GM23338 (cell line): ENCODE measurements around the gene DMTF1. TPM values are rescaled to one million over a fixed set of nuclear protein-coding genes. Genes with fewer than 3 reads are reported as not detected.

ENCODE experiments used
- ATAC-seq: fragments of 200-7000 bp; cut with Tn5 transposase; 3 replicates; pipeline ENCODE4 v1.9.1; 2020
- DNase-seq: peaks from one replicate; pipeline ENCODE4 v3.0.0-alpha.2; 2015; ENCODE audit warnings: low spot score
- H2AFZ ChIP-seq: fragments of 200-600 bp; sonication (generic); 2 replicates; pipeline ENCODE4 v1.8.0; 2016; ENCODE audit warnings: antibody characterized with exemption, mild to moderate bottlenecking, moderate library complexity
- H3F3A ChIP-seq: fragments of 200-600 bp; sonication (generic); replicated peaks from 2 replicates; pipeline ENCODE4 v1.8.0; 2017; ENCODE audit warnings: antibody characterized with exemption, mixed run types, low read depth
- H3K27ac ChIP-seq: fragments of 200-600 bp; sonication (generic); 2 replicates; pipeline ENCODE4 v1.6.1; 2016; ENCODE audit warnings: low read depth
- H3K27me3 ChIP-seq: fragments of 200-600 bp; sonication (generic); 2 replicates; pipeline ENCODE4 v1.8.0; 2016; ENCODE audit warnings: mild to moderate bottlenecking, mixed run types, moderate library complexity; ENCODE audit not compliant: insufficient read depth
- H3K36me3 ChIP-seq: fragments of 200-600 bp; sonication (generic); 2 replicates; pipeline ENCODE4 v1.8.0; 2016; ENCODE audit warnings: mild to moderate bottlenecking; ENCODE audit not compliant: insufficient read depth
- H3K4me1 ChIP-seq: fragments of 200-600 bp; sonication (generic); 2 replicates; pipeline ENCODE4 v1.8.0; 2016; ENCODE audit warnings: mild to moderate bottlenecking, moderate library complexity; ENCODE audit not compliant: insufficient read depth
- H3K4me2 ChIP-seq: fragments of 200-600 bp; sonication (generic); 2 replicates; pipeline ENCODE4 v1.7.1; 2017; ENCODE audit warnings: mixed run types
- H3K4me3 ChIP-seq: fragments of 200-600 bp; sonication (generic); 2 replicates; pipeline ENCODE4 v1.6.1; 2016; ENCODE audit warnings: mixed run types
- H3K79me2 ChIP-seq: fragments of 200-600 bp; sonication (generic); replicated peaks from 2 replicates; pipeline ENCODE4 v1.8.0; 2017; ENCODE audit warnings: mild to moderate bottlenecking; ENCODE audit not compliant: insufficient read depth
- H3K9me2 ChIP-seq: fragments of 200-600 bp; sonication (generic); 2 replicates; pipeline ENCODE4 v1.8.0; 2017; ENCODE audit not compliant: insufficient read depth
- H4K20me1 ChIP-seq: fragments of 200-600 bp; sonication (generic); replicated peaks from 2 replicates; pipeline ENCODE4 v1.8.0; 2017; ENCODE audit warnings: mild to moderate bottlenecking; ENCODE audit not compliant: insufficient read depth
- H3K27ac Mint-ChIP-seq: 2 replicates; pipeline ENCODE4 v1.8.0; 2020; ENCODE audit warnings: inconsistent platforms, mild to moderate bottlenecking, moderate library complexity, mixed read lengths
- H3K27me3 Mint-ChIP-seq: 3 replicates; pipeline ENCODE4 v1.8.0; 2022; ENCODE audit warnings: low read depth, mild to moderate bottlenecking, moderate library complexity, mixed read lengths, inconsistent platforms; ENCODE audit not compliant: insufficient read depth, poor library complexity
- H3K36me3 Mint-ChIP-seq: 3 replicates; pipeline ENCODE4 v1.8.0; 2021; ENCODE audit warnings: low read depth, mild to moderate bottlenecking, inconsistent platforms, moderate library complexity, mixed read lengths
- H3K4me1 Mint-ChIP-seq: 3 replicates; pipeline ENCODE4 v1.8.0; 2020; ENCODE audit warnings: mild to moderate bottlenecking, inconsistent platforms, mixed read lengths
- H3K4me3 Mint-ChIP-seq: 3 replicates; pipeline ENCODE4 v1.8.0; 2021; ENCODE audit warnings: moderate library complexity, mild to moderate bottlenecking, inconsistent platforms, mixed read lengths
- H3K9me3 Mint-ChIP-seq: 3 replicates; pipeline ENCODE4 v1.8.0; 2020; ENCODE audit warnings: moderate library complexity, mild to moderate bottlenecking, inconsistent platforms, mixed read lengths
- EZH2phosphoT487 ChIP-seq: fragments of 200-600 bp; sonication (generic); IDR thresholded peaks from one replicate; pipeline ENCODE4 v1.8.1; 2018; ENCODE audit warnings: antibody characterized with exemption; ENCODE audit not compliant: unreplicated experiment
- JUNB ChIP-seq: IDR thresholded peaks from one replicate; pipeline ENCODE4 v1.6.1; 2016; ENCODE audit warnings: antibody characterized with exemption; ENCODE audit not compliant: unreplicated experiment
- NANOG ChIP-seq: IDR thresholded peaks from 2 replicates; pipeline ENCODE4 v1.6.1; 2016; ENCODE audit warnings: antibody characterized with exemption, borderline replicate concordance
- POLR2AphosphoS5 ChIP-seq: IDR thresholded peaks from 2 replicates; pipeline ENCODE4 v1.6.1; 2016; ENCODE audit warnings: antibody characterized with exemption, low read depth
- STAT1 ChIP-seq: IDR thresholded peaks from one replicate; pipeline ENCODE4 v1.6.1; 2016; ENCODE audit warnings: antibody characterized with exemption; ENCODE audit not compliant: unreplicated experiment
- ZNF114 ChIP-seq: fragments of 250-450 bp; sonication (Bioruptor Pico); IDR thresholded peaks from 2 replicates; pipeline ENCODE4 v1.5.0; 2020; ENCODE audit warnings: mild to moderate bottlenecking, moderate library complexity
- ZNF331 ChIP-seq: fragments of 250-450 bp; sonication (Bioruptor Pico); IDR thresholded peaks from 2 replicates; pipeline ENCODE4 v1.5.0; 2020; ENCODE audit warnings: low read depth, mild to moderate bottlenecking, moderate library complexity
- polyA plus RNA-seq: library from polyadenylated mRNA; unstranded; fragments of >200 nt; fragmentation: Nextera tagmentation; extraction: Ambion mirVana; gene quantifications from 2 replicates; pipeline ENCODE4 v1.2.1, GENCODE V29; 2016
- total RNA-seq: library from RNA; depleted of rRNA; stranded (reverse); fragments of >200 nt; shearing (Covaris generic); gene quantifications from 2 replicates; pipeline ENCODE4 v1.2.3, GENCODE V29; 2014
- TF ChIP-seq, protein P1 (sequence below): IDR thresholded peaks from 2 replicates; pipeline ENCODE4 v1.6.1; 2016; ENCODE audit warnings: antibody characterized with exemption
- TF ChIP-seq, protein P2 (sequence below), 2 experiments: fragments of 200-600 bp in 1 of 2; sonication (generic) in 1 of 2; conservative IDR thresholded peaks; 2 replicates each; pipeline versions ENCODE4 v1.5.1 to v1.6.1; 2016 to 2017; ENCODE audit warnings: antibody characterized with exemption in 2 of 2, low read depth in 2 of 2, mild to moderate bottlenecking in 2 of 2, moderate library complexity in 1 of 2
- TF ChIP-seq, protein P3 (sequence below): IDR thresholded peaks from one replicate; pipeline ENCODE4 v1.6.1; 2018; ENCODE audit warnings: antibody characterized with exemption; ENCODE audit not compliant: unreplicated experiment

DMTF1 gene
- total and polyA plus RNA-seq, 2 experiments from 2014 or later = 60.4 to 114 TPM

GRCh38 chr7:87116315-87116714 lies 35.9 kb upstream of the DMTF1 start:
- TF ChIP-seq ZNF331 (CRISPR knock-in tag) = no peak
- Histone ChIP-seq H4K20me1 (no peaks in the 10 kb centered on the region), H3K27me3 (no peaks in the 10 kb centered on the region), H3K4me3 (no peak overlapping the region), H3K4me2 (no peak overlapping the region), H3K36me3 (peaks cover 8% of the 10 kb centered on the region), H3K79me2 (no peaks in the 10 kb centered on the region), H3K27ac (no peak overlapping the region), H3F3A (no peaks in the 10 kb centered on the region), H3K9me2 (no peaks in the 10 kb centered on the region), H2AFZ (no peak overlapping the region), H3K4me1 (no peaks in the 10 kb centered on the region)
- H3K36me3 Mint-ChIP-seq = peaks cover 7% of the 10 kb centered on the region; the same call in 1 of the 3 replicates
- H3K27me3 Mint-ChIP-seq = no peaks in the 10 kb centered on the region
- no peaks in the 10 kb centered on the region for H3K4me1 Mint-ChIP-seq
- H3K9me3 Mint-ChIP-seq = peaks cover 18% of the 10 kb centered on the region
- ATAC-seq (no peak), DNase-seq (no peak)
- H3K4me3 Mint-ChIP-seq = no peak overlapping the region
- H3K27ac Mint-ChIP-seq = no peak overlapping the region

GRCh38 chr7:87119581-87119980 lies 32.7 kb upstream of the DMTF1 start:
- Mint-ChIP-seq H3K4me3 (no peak overlapping the region), H3K4me1 (no peaks in the 10 kb centered on the region), H3K27me3 (no peaks in the 10 kb centered on the region), H3K27ac (no peak overlapping the region), H3K36me3 (0 out of 3 replicates have a peak, but pooled peaks cover under 1% of the 10 kb centered on the region), H3K9me3 (peaks cover 4% of the 10 kb centered on the region; the same call in 1 of the 3 replicates)
- no peaks in the 10 kb centered on the region for H3K79me2 ChIP-seq
- no peaks in the 10 kb centered on the region for H3K4me1 ChIP-seq
- no peaks in the 10 kb centered on the region for H3K9me2 ChIP-seq
- no peaks in the 10 kb centered on the region for H3F3A ChIP-seq
- no peak overlapping the region for H2AFZ ChIP-seq
- ATAC-seq (no peak), DNase-seq (no peak)
- no peaks in the 10 kb centered on the region for H3K27me3 ChIP-seq
- H4K20me1 ChIP-seq = no peaks in the 10 kb centered on the region
- H3K36me3 ChIP-seq = no peaks in the 10 kb centered on the region
- no peak overlapping the region for H3K4me3 ChIP-seq
- H3K4me2 ChIP-seq = no peak overlapping the region
- no peak overlapping the region for H3K27ac ChIP-seq
- TF ChIP-seq NANOG = no peak
- TF ChIP-seq, protein P1, sequence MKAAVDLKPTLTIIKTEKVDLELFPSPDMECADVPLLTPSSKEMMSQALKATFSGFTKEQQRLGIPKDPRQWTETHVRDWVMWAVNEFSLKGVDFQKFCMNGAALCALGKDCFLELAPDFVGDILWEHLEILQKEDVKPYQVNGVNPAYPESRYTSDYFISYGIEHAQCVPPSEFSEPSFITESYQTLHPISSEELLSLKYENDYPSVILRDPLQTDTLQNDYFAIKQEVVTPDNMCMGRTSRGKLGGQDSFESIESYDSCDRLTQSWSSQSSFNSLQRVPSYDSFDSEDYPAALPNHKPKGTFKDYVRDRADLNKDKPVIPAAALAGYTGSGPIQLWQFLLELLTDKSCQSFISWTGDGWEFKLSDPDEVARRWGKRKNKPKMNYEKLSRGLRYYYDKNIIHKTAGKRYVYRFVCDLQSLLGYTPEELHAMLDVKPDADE = no peak
- no peak for TF ChIP-seq JUNB
- no peak for TF ChIP-seq ZNF331 (CRISPR knock-in tag)
- TF ChIP-seq, protein P2, sequence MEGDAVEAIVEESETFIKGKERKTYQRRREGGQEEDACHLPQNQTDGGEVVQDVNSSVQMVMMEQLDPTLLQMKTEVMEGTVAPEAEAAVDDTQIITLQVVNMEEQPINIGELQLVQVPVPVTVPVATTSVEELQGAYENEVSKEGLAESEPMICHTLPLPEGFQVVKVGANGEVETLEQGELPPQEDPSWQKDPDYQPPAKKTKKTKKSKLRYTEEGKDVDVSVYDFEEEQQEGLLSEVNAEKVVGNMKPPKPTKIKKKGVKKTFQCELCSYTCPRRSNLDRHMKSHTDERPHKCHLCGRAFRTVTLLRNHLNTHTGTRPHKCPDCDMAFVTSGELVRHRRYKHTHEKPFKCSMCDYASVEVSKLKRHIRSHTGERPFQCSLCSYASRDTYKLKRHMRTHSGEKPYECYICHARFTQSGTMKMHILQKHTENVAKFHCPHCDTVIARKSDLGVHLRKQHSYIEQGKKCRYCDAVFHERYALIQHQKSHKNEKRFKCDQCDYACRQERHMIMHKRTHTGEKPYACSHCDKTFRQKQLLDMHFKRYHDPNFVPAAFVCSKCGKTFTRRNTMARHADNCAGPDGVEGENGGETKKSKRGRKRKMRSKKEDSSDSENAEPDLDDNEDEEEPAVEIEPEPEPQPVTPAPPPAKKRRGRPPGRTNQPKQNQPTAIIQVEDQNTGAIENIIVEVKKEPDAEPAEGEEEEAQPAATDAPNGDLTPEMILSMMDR (conservative IDR thresholded peaks at IDR 0.05; ENCODE audit: low read depth in 2 of 2) = no peak
- no peak for TF ChIP-seq ZNF114 (CRISPR knock-in tag)
- TF ChIP-seq EZH2phosphoT487 = no peak
- no peak for TF ChIP-seq STAT1
- TF ChIP-seq POLR2AphosphoS5 = no peak
- TF ChIP-seq, protein P3, sequence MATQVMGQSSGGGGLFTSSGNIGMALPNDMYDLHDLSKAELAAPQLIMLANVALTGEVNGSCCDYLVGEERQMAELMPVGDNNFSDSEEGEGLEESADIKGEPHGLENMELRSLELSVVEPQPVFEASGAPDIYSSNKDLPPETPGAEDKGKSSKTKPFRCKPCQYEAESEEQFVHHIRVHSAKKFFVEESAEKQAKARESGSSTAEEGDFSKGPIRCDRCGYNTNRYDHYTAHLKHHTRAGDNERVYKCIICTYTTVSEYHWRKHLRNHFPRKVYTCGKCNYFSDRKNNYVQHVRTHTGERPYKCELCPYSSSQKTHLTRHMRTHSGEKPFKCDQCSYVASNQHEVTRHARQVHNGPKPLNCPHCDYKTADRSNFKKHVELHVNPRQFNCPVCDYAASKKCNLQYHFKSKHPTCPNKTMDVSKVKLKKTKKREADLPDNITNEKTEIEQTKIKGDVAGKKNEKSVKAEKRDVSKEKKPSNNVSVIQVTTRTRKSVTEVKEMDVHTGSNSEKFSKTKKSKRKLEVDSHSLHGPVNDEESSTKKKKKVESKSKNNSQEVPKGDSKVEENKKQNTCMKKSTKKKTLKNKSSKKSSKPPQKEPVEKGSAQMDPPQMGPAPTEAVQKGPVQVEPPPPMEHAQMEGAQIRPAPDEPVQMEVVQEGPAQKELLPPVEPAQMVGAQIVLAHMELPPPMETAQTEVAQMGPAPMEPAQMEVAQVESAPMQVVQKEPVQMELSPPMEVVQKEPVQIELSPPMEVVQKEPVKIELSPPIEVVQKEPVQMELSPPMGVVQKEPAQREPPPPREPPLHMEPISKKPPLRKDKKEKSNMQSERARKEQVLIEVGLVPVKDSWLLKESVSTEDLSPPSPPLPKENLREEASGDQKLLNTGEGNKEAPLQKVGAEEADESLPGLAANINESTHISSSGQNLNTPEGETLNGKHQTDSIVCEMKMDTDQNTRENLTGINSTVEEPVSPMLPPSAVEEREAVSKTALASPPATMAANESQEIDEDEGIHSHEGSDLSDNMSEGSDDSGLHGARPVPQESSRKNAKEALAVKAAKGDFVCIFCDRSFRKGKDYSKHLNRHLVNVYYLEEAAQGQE = no peak
